OCI-LY3 (cell line): Measurements from ENCODE around the gene WDR75.

ENCODE experiments used
- EZH2phosphoT487 ChIP-seq: fragments of 200-600 bp; shearing (Covaris generic); IDR thresholded peaks from 2 replicates; pipeline ENCODE4 v1.6.1; 2018; ENCODE audit warnings: antibody characterized with exemption, mixed run types, low read depth
- TF ChIP-seq, protein P1 (sequence below): fragments of 200-600, 300-600 bp; sonication (generic); IDR thresholded peaks from 2 replicates; pipeline ENCODE4 v1.5.1; 2014; ENCODE audit warnings: antibody characterized with exemption, low read length, low read depth

- TF ChIP-seq, protein P1, sequence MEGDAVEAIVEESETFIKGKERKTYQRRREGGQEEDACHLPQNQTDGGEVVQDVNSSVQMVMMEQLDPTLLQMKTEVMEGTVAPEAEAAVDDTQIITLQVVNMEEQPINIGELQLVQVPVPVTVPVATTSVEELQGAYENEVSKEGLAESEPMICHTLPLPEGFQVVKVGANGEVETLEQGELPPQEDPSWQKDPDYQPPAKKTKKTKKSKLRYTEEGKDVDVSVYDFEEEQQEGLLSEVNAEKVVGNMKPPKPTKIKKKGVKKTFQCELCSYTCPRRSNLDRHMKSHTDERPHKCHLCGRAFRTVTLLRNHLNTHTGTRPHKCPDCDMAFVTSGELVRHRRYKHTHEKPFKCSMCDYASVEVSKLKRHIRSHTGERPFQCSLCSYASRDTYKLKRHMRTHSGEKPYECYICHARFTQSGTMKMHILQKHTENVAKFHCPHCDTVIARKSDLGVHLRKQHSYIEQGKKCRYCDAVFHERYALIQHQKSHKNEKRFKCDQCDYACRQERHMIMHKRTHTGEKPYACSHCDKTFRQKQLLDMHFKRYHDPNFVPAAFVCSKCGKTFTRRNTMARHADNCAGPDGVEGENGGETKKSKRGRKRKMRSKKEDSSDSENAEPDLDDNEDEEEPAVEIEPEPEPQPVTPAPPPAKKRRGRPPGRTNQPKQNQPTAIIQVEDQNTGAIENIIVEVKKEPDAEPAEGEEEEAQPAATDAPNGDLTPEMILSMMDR, result no peak
- no peak for TF ChIP-seq EZH2phosphoT487
These were observed 38.3 kb upstream of the WDR75 start for GRCh38 chr2:189402932-189403331.
